ENCODE results near the gene TFDP1.

TFDP1 gene

GRCh38 chr13:113581871-113582270, 2.7 kb upstream of the TFDP1 start:
- TF ChIP-seq TAF1 (IDR thresholded peaks at IDR 0.05; ENCODE audit: borderline replicate concordance, insufficient read depth, low read length) (no peak), POLR2AphosphoS5 (IDR thresholded peaks at IDR 0.05; ENCODE audit: low read depth, low read length) (no peak), FOXP2 (optimal IDR thresholded peaks at IDR 0.05; ENCODE audit: borderline replicate concordance, extremely low read depth, extremely low read length, insufficient read depth) (no peak)

GRCh38 chr13:113582841-113583631, 1.5 kb upstream of the TFDP1 start:
- TF ChIP-seq FOXP2 (optimal IDR thresholded peaks at IDR 0.05; ENCODE audit: borderline replicate concordance, extremely low read depth, extremely low read length, insufficient read depth) (no peak), SIN3A (IDR thresholded peaks at IDR 0.05; ENCODE audit: borderline replicate concordance, insufficient read depth, low read length) (no peak), POLR2AphosphoS5 (IDR thresholded peaks at IDR 0.05; ENCODE audit: low read depth, low read length) (no peak), TAF1 (IDR thresholded peaks at IDR 0.05; ENCODE audit: borderline replicate concordance, insufficient read depth, low read length) (no peak)
- TF ChIP-seq, protein P1, sequence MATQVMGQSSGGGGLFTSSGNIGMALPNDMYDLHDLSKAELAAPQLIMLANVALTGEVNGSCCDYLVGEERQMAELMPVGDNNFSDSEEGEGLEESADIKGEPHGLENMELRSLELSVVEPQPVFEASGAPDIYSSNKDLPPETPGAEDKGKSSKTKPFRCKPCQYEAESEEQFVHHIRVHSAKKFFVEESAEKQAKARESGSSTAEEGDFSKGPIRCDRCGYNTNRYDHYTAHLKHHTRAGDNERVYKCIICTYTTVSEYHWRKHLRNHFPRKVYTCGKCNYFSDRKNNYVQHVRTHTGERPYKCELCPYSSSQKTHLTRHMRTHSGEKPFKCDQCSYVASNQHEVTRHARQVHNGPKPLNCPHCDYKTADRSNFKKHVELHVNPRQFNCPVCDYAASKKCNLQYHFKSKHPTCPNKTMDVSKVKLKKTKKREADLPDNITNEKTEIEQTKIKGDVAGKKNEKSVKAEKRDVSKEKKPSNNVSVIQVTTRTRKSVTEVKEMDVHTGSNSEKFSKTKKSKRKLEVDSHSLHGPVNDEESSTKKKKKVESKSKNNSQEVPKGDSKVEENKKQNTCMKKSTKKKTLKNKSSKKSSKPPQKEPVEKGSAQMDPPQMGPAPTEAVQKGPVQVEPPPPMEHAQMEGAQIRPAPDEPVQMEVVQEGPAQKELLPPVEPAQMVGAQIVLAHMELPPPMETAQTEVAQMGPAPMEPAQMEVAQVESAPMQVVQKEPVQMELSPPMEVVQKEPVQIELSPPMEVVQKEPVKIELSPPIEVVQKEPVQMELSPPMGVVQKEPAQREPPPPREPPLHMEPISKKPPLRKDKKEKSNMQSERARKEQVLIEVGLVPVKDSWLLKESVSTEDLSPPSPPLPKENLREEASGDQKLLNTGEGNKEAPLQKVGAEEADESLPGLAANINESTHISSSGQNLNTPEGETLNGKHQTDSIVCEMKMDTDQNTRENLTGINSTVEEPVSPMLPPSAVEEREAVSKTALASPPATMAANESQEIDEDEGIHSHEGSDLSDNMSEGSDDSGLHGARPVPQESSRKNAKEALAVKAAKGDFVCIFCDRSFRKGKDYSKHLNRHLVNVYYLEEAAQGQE (IDR thresholded peaks at IDR 0.05; ENCODE audit: insufficient read depth in 1 of 2, low read depth in 2 of 2, low read length in 2 of 2): no peak

DNA sequence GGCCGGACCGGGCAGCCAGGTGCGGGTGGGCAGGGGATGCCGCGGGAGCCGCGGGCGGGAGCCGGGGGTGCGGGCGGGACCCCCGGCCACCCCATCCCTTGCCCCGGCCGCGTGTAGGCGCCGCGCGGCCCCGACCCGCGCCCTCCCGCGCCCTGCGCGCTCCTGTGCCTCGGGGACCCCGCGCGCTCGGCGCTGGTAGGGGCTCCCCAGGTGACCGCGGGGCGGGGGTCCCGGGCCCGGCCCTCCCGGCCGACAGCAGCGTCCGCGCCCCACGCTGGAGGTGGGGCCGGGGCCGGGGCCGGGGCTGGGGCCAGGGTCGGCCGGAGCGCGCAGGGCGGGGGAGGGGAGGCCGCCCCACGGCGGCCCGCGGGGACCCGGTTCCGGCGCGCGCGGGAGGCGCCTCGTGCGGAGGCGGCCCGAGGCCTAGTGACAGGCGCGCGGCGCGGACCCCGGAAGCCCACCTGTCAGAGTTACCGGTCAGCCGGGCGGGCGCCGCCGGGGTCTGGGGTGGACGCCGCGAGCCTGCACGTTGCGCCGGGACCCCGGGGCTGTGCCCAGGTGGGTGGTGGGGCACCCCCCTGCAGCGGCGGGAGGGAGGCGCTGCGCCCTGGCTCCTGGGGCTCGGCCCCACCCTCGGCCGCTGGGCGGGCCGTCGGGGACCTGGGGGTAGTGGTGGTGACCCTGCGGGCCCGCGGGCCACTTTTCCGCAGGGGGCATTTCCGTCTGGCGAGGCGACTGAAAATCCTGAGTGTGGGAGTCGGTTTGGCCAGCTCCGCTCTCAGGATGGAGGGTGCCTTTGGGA, 518 bp downstream of the TFDP1 start:
- TF ChIP-seq FOXP2 (optimal IDR thresholded peaks at IDR 0.05; ENCODE audit: borderline replicate concordance, extremely low read depth, extremely low read length, insufficient read depth) (no peak), POLR2AphosphoS5 (IDR thresholded peaks at IDR 0.05; ENCODE audit: low read depth, low read length) (no peak), SIN3A (IDR thresholded peaks at IDR 0.05; ENCODE audit: borderline replicate concordance, insufficient read depth, low read length) (no peak), TAF1 (IDR thresholded peaks at IDR 0.05; ENCODE audit: borderline replicate concordance, insufficient read depth, low read length) (no peak)
- TF ChIP-seq, protein P1 (IDR thresholded peaks at IDR 0.05; ENCODE audit: insufficient read depth in 1 of 2, low read depth in 2 of 2, low read length in 2 of 2): no peak

DNA sequence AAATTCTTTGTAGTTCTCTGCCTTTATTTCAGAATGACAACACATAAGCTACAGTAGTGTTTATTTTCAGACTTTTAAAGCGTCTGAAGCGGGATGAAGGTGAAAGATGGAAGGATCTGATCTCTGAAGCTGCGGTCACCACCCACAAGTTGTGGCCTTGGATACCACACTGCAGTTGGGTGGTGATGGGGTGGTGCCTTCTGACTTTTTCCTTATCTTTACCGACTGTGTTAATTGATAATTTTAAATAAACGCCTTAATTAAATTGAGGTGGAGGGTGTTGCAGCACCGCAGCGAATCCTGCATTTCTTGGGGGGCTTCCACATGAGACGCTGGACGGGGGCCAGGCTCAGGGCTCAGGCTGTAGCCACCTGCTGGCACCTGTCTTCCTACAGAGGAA, 1.3 kb downstream of the TFDP1 start:
- TF ChIP-seq, protein P1 (IDR thresholded peaks at IDR 0.05; ENCODE audit: insufficient read depth in 1 of 2, low read depth in 2 of 2, low read length in 2 of 2): no peak
- TF ChIP-seq SIN3A (IDR thresholded peaks at IDR 0.05; ENCODE audit: borderline replicate concordance, insufficient read depth, low read length): no peak
- TF ChIP-seq TAF1 (IDR thresholded peaks at IDR 0.05; ENCODE audit: borderline replicate concordance, insufficient read depth, low read length): no peak
- TF ChIP-seq FOXP2 (optimal IDR thresholded peaks at IDR 0.05; ENCODE audit: borderline replicate concordance, extremely low read depth, extremely low read length, insufficient read depth): no peak
- no peak for TF ChIP-seq POLR2AphosphoS5 (IDR thresholded peaks at IDR 0.05; ENCODE audit: low read depth, low read length)

- TF ChIP-seq SIN3A (IDR thresholded peaks at IDR 0.05; ENCODE audit: borderline replicate concordance, insufficient read depth, low read length) (no peak), TAF1 (IDR thresholded peaks at IDR 0.05; ENCODE audit: borderline replicate concordance, insufficient read depth, low read length) (no peak), POLR2AphosphoS5 (IDR thresholded peaks at IDR 0.05; ENCODE audit: low read depth, low read length) (no peak), FOXP2 (optimal IDR thresholded peaks at IDR 0.05; ENCODE audit: borderline replicate concordance, extremely low read depth, extremely low read length, insufficient read depth) (no peak)
- TF ChIP-seq, protein P1 (IDR thresholded peaks at IDR 0.05; ENCODE audit: insufficient read depth in 1 of 2, low read depth in 2 of 2, low read length in 2 of 2): no peak
Observed at GRCh38 chr13:113586661-113587479, 2.3 kb downstream of the TFDP1 start.

Measured in PFSK-1 (cell line).